Retinal pigment epithelial cell (primary cell): ENCODE data around the gene NDUFB4.

ENCODE experiments used
- DNase-seq: peaks from one replicate; pipeline ENCODE4 v3.0.0-alpha.2; 2010; ENCODE audit warnings: low read depth
- H3K4me3 ChIP-seq: 2 replicates; pipeline ENCODE4 v1.5.1; 2011; ENCODE audit warnings: mild to moderate bottlenecking, low read length, control low read depth, moderate library complexity
- CTCF ChIP-seq: conservative IDR thresholded peaks from 2 replicates; pipeline ENCODE4 v1.5.1; 2011; ENCODE audit warnings: low read depth, low read length, control low read depth, inconsistent platforms

Gene NDUFB4

DNA sequence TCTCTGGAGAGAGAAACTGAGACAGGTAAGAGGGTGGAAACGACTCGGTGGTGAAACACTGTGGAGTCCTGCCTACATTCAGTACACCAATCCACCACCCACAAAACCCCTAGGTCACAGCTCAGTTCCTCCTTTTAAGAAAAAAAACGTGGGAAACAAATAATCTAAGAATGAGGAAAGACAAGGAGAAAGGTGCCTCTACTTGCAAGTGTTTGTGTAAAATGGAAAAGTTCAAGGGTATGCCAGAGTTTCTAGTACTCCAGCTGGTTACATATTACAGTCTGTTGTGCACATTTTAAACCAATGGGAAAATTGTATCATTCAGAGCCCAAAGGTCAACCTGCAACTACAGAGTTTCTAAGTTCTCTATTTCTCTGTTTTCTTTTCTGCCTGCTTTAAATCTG is 53.7 kb downstream of the NDUFB4 start:
- DNase-seq, result no peak
- no peak for TF ChIP-seq CTCF

DNA sequence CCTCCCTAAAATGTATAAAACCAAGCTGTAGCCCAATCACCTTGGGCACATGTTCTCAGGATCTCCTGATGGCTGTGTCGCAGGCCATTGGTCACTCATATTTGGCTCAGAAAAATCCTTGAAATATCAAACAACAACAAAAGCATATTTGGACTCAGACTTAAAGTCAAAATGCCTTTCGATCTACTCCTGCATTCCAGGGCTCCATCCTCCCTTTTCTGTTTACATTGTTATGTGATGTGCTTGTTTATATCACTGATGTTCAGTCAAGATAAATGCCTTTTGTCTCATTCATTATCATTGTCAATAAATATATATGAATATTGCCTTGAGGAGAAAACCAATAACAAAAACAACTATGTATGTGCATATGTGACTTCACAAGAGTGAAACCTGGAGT is 54.2 kb downstream of the NDUFB4 start:
- no peak overlapping the region for H3K4me3 ChIP-seq
- DNase-seq, result no peak
- TF ChIP-seq CTCF, result no peak

More for the DNA sequence above, 53.7 kb downstream of the NDUFB4 start:
- H3K4me3 ChIP-seq, result no peak overlapping the region
